K562 (cell line): ENCODE measurements around the gene GPR82. TPM values are rescaled to one million over a fixed set of nuclear protein-coding genes. Genes with fewer than 3 reads are reported as not detected.

Experiments used
- ATAC-seq: fragments of 200-7000 bp; cut with Tn5 transposase; 3 replicates; pipeline ENCODE4 v1.9.1; 2020; ENCODE audit warnings: moderate library complexity
- BruUV-seq: library from RNA; stranded (reverse); fragments of 400-500 nt; replicated peaks from 2 replicates; lab custom pipeline; 2021; lab: Mats Ljungman, UMichigan
- CTCF ChIA-PET: fragments of 300-600 bp; formaldehyde crosslinking; extraction: SDS; loops from one replicate; lab custom pipeline; 2021; ENCODE audit warnings: low intra/inter-chr PET ratio; lab: Yijun Ruan, JAX
- POLR2A ChIA-PET: fragments of 300-600, 350-650 bp; sonication (Branson Sonifier 250); formaldehyde crosslinking; extraction: SDS; loops from one replicate; lab custom pipeline; 2021; ENCODE audit warnings: antibody characterized with exemption, inconsistent platforms; lab: Yijun Ruan, JAX
- DNase-seq, 4 experiments: peaks; one replicate each; pipeline versions ENCODE4 v3.0.0 to v3.0.0-alpha.2; 2011 to 2018; ENCODE audit warnings: low spot score in 3 of 4, mixed read lengths in 3 of 4; ENCODE audit errors: extremely low read depth in 1 of 4
- FAIRE-seq: peaks from 2 replicates; lab custom pipeline; 2011; peaks lifted over from hg19 to GRCh38; lab: Jason Lieb, UNC
- H2AFZ ChIP-seq: 2 replicates; pipeline ENCODE4 v1.6.0; 2011; ENCODE audit warnings: low read depth, low read length, control low read depth, inconsistent platforms
- H3K27ac ChIP-seq: fragments of 200-600 bp; 3 replicates; pipeline ENCODE4 v1.8.0; 2011; ENCODE audit warnings: low read depth, mild to moderate bottlenecking, control low read depth, inconsistent platforms, low read length, moderate library complexity, mixed read lengths; ENCODE audit errors: extremely low read depth
- H3K27me3 ChIP-seq, 2 experiments: fragments of 300-600 bp in 1 of 2; 2 replicates in 1 of 2; 3 replicates in 1 of 2; pipeline versions ENCODE4 v1.6.0 to v1.8.0; 2011; ENCODE audit warnings: inconsistent platforms in 2 of 2, low read length in 2 of 2, mild to moderate bottlenecking in 1 of 2, mixed read lengths in 1 of 2, moderate library complexity in 1 of 2; ENCODE audit not compliant: control insufficient read depth in 2 of 2, insufficient read depth in 2 of 2
- H3K36me3 ChIP-seq: fragments of 300-600 bp; 3 replicates; pipeline ENCODE4 v1.8.0; 2011; ENCODE audit warnings: mild to moderate bottlenecking, low read length, inconsistent platforms; ENCODE audit not compliant: control insufficient read depth, insufficient read depth
- H3K4me1 ChIP-seq, 2 experiments: fragments of 200-600 bp in 1 of 2; replicated peaks in 1 of 2; 2 replicates in 1 of 2; 3 replicates in 1 of 2; pipeline versions ENCODE4 v1.5.1 to v1.8.0; 2011; ENCODE audit warnings: inconsistent platforms in 2 of 2, low read length in 2 of 2, mild to moderate bottlenecking in 1 of 2, mixed read lengths in 1 of 2, moderate library complexity in 1 of 2; ENCODE audit not compliant: control insufficient read depth in 2 of 2, insufficient read depth in 2 of 2
- H3K4me2 ChIP-seq: 2 replicates; pipeline ENCODE4 v1.6.1; 2011; ENCODE audit warnings: low read length, control low read depth, inconsistent platforms, mixed read lengths; ENCODE audit not compliant: insufficient read depth
- H3K4me3 ChIP-seq: fragments of 200-600 bp; sonication (generic), shearing (Covaris generic); 2 replicates; pipeline ENCODE4 v1.5.1; 2016; ENCODE audit warnings: control low read depth, inconsistent platforms
- H3K79me2 ChIP-seq: fragments of 200-600 bp; 3 replicates; pipeline ENCODE4 v1.8.0; 2011; ENCODE audit warnings: low read length, inconsistent platforms; ENCODE audit not compliant: control insufficient read depth, insufficient read depth
- H3K9ac ChIP-seq, 2 experiments: 2 replicates each; pipeline versions ENCODE4 v1.6.0 to v1.6.1; 2011; ENCODE audit warnings: low read depth in 2 of 2, low read length in 2 of 2, control low read depth in 1 of 2, inconsistent platforms in 1 of 2, mild to moderate bottlenecking in 1 of 2, mixed read lengths in 1 of 2; ENCODE audit not compliant: insufficient read depth in 1 of 2
- H3K9me1 ChIP-seq: one replicate; pipeline ENCODE4 v1.6.0; 2011; ENCODE audit warnings: inconsistent platforms, mild to moderate bottlenecking, low read length, moderate library complexity; ENCODE audit not compliant: control insufficient read depth, insufficient read depth
- H3K9me3 ChIP-seq: replicated peaks from 2 replicates; pipeline ENCODE4 v1.5.1; 2011; ENCODE audit warnings: low read depth, low read length, inconsistent platforms; ENCODE audit not compliant: control insufficient read depth, insufficient read depth
- H4K20me1 ChIP-seq: replicated peaks from 2 replicates; pipeline ENCODE4 v1.6.1; 2011; ENCODE audit warnings: low read length, inconsistent platforms, mixed read lengths; ENCODE audit not compliant: control insufficient read depth, insufficient read depth
- E2F6 ChIP-seq, 2 experiments: IDR thresholded peaks; 2 replicates each; pipeline ENCODE4 v1.6.1; 2011; ENCODE audit warnings: borderline replicate concordance in 1 of 2, control low read depth in 1 of 2, low read depth in 1 of 2, low read length in 1 of 2, mild to moderate bottlenecking in 1 of 2, mixed read lengths in 1 of 2, moderate library complexity in 1 of 2; ENCODE audit not compliant: insufficient read depth in 1 of 2, insufficient read length in 1 of 2, poor library complexity in 1 of 2, severe bottlenecking in 1 of 2; ENCODE audit errors: extremely low read depth in 1 of 2
- IFI16 ChIP-seq: fragments of 250-450 bp; sonication (Bioruptor Pico); IDR thresholded peaks from 2 replicates; pipeline ENCODE4 v2.1.2; 2022; ENCODE audit warnings: mild to moderate bottlenecking, inconsistent platforms
- IRF2 ChIP-seq: sonication (generic); formaldehyde crosslinking; IDR thresholded peaks from 2 replicates; pipeline ENCODE4 v1.8.1; 2022; ENCODE audit warnings: mild to moderate bottlenecking, missing genetic modification reagents
- KAT2B ChIP-seq: IDR thresholded peaks from one replicate; pipeline ENCODE4 v1.6.1; 2012; ENCODE audit warnings: low read depth, mild to moderate bottlenecking, control low read depth, inconsistent platforms, low read length, moderate library complexity
- RERE ChIP-seq: sonication (generic); formaldehyde crosslinking; IDR thresholded peaks from 2 replicates; pipeline ENCODE4 v1.8.0; 2023; ENCODE audit warnings: missing genetic modification reagents, mild to moderate bottlenecking, borderline replicate concordance
- SAP30 ChIP-seq: fragments of 200-600 bp; sonication (generic); IDR thresholded peaks from 2 replicates; pipeline ENCODE4 v1.6.1; 2012; ENCODE audit warnings: borderline replicate concordance, low read depth, mild to moderate bottlenecking, moderate library complexity, low read length, control low read depth, inconsistent platforms; ENCODE audit not compliant: insufficient read depth, poor library complexity, severe bottlenecking
- STAT5B ChIP-seq: fragments of 250-450 bp; sonication (Bioruptor Pico); IDR thresholded peaks from 2 replicates; pipeline ENCODE4 v1.8.0; 2021; ENCODE audit warnings: mild to moderate bottlenecking, inconsistent platforms
- THAP7 ChIP-seq: fragments of 250-450 bp; sonication (Bioruptor Pico); IDR thresholded peaks from 2 replicates; pipeline ENCODE4 v1.5.0; 2021
- ZNF592 ChIP-seq: fragments of 450-650 bp; IDR thresholded peaks from 2 replicates; pipeline ENCODE4 v1.6.1; 2017; ENCODE audit warnings: antibody characterized with exemption, mild to moderate bottlenecking
- ZNF785 ChIP-seq: fragments of 250-450 bp; sonication (Bioruptor Pico); IDR thresholded peaks from 2 replicates; pipeline ENCODE4 v1.4.0; 2020; ENCODE audit warnings: mild to moderate bottlenecking
- WGBS: fragments of 100-300 bp; shearing (Covaris generic); methylation state at CpG from one replicate; pipeline ENCODE4 v1.1.6; 2016; ENCODE audit warnings: low coverage, mixed read lengths; ENCODE audit not compliant: insufficient coverage; ENCODE audit errors: missing lambda C conversion rate; 5-methylcytosine and 5-hydroxymethylcytosine counted together
- in situ Hi-C: fragments of 300-500 bp; cut with MboI; formaldehyde crosslinking; loops from 4 replicates; pipeline ENCODE4 v1.15.0; 2018; ENCODE audit warnings: inconsistent platforms, mixed read lengths
- intact Hi-C: fragments of 100-400 bp; cut with micrococcal nuclease; formaldehyde crosslinking; loops from 2 replicates; pipeline ENCODE4 v1.14.2; 2022
- polyA plus RNA-seq, 8 experiments: library from polyadenylated mRNA; depleted of rRNA in 4 of 8; stranded (reverse) in 5 of 8; unstranded in 3 of 8; fragments of >200 nt; fragmentation: Nextera tagmentation in 2 of 8; fragmentation: Illumina TruSeq in 1 of 8; extraction: Ambion mirVana in 2 of 8; extraction: Trizol in 1 of 8; gene quantifications; 2 replicates each; pipeline versions ENCODE4 v1.2.1 to v1.2.3, GENCODE V29; 2011 to 2014; ENCODE audit warnings: inconsistent platforms in 1 of 8, missing spikeins in 1 of 8
- total RNA-seq, 7 experiments: library from RNA; depleted of rRNA in 6 of 7; stranded (reverse); fragments of >200 nt in 6 of 7; fragmentation: Illumina TruSeq in 2 of 7; extraction: Trizol in 2 of 7; gene quantifications; 2 replicates each; pipeline versions ENCODE4 v1.2.1 to v1.2.3, GENCODE V29; 2011 to 2021; ENCODE audit warnings: low replicate concordance in 1 of 7

GPR82 gene
- total and polyA plus RNA-seq, 9 of the 15 experiments (the other 6 are each of a cell fraction or from before 2014, with no cell fraction given): not detected

DNA sequence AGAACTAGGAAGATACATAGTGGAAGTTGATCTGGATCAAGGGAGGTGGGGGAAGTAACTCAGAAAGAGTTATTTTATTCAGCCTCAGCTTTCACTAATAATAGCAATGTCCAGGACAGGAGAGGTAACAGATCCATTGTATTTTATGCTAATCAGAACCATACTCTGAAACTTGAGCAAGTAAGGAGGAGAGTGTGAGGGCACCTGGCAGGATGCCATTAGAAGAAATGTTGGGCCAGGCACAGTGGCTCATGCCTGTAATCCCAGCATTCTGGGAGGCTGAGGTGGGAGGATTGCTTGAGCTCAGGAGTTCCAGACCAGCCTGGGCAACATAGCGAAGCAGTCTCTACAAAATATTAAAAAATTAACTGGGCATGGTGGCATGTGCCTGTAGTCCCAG is 18.9 kb upstream of the GPR82 start:
- 13% methylated on average over 1 of the region's 1 CpG for WGBS
- no TSS peak for BruUV-seq
- FAIRE-seq: no peak
- Histone ChIP-seq H2AFZ (no peak overlapping the region), H3K9ac (no peak overlapping the region), H3K9me1 (no peaks in the 10 kb centered on the region), H3K27ac (no peak overlapping the region), H3K4me2 (no peak overlapping the region), H3K27me3 (no peaks in the 10 kb centered on the region), H3K36me3 (no peaks in the 10 kb centered on the region), H4K20me1 (no peaks in the 10 kb centered on the region), H3K4me1 (no peaks in the 10 kb centered on the region), H3K4me3 (no peak overlapping the region), H3K9me3 (no peaks in the 10 kb centered on the region), H3K79me2 (no peaks in the 10 kb centered on the region)
- in situ Hi-C loops: no loop called here
- intact Hi-C loops: no loop called here
- ATAC-seq: no peak
- ChIA-PET CTCF (no interaction called here), POLR2A (no interaction called here)
- DNase-seq: no peak
- TF ChIP-seq IRF2 (CRISPR knock-in tag) (no peak), ZNF592 (no peak), THAP7 (CRISPR knock-in tag) (no peak), IFI16 (CRISPR knock-in tag) (no peak), RERE (no peak), STAT5B (no peak), SAP30 (no peak), E2F6 (IDR thresholded peaks at IDR 0.05; ENCODE audit: borderline replicate concordance in 1 of 2, extremely low read depth in 1 of 2, insufficient read depth in 1 of 2, insufficient read length in 1 of 2, low read depth in 1 of 2, low read length in 1 of 2, poor library complexity in 1 of 2, severe bottlenecking in 1 of 2) (no peak), KAT2B (no peak), ZNF785 (no peak)
